Measurements from ENCODE around the gene BPIFB3. TPM values are rescaled to one million over a fixed set of nuclear protein-coding genes. Genes with fewer than 3 reads are reported as not detected.

The BPIFB3 gene
- total RNA-seq, 1 donor from 2014 or later = not detected

GRCh38 chr20:33051333-33051732, 2.4 kb upstream of the BPIFB3 start:
- no peak for DNase-seq
- no peak for ATAC-seq
- intact Hi-C loops (cut with micrococcal nuclease) = no loop called here

GRCh38 chr20:33054381-33054780, 678 bp downstream of the BPIFB3 start:
- DNase-seq (no peak), ATAC-seq (no peak)
- intact Hi-C loops (cut with micrococcal nuclease) = no loop called here

- intact Hi-C loops (cut with micrococcal nuclease) = no loop called here
- DNase-seq = no peak
- no peak for ATAC-seq
Observed at GRCh38 chr20:33054791-33055190, 1.1 kb downstream of the BPIFB3 start.

- no peak for ATAC-seq
- no peak for DNase-seq
- intact Hi-C loops (cut with micrococcal nuclease) = no loop called here
Observed at GRCh38 chr20:33059136-33059535, 5.4 kb downstream of the BPIFB3 start.

GRCh38 chr20:33059741-33060390, 6.2 kb downstream of the BPIFB3 start:
- intact Hi-C loops (cut with micrococcal nuclease) = no loop called here
- ATAC-seq = no peak
- DNase-seq = no peak

GRCh38 chr20:33061658-33062028, 7.9 kb downstream of the BPIFB3 start:
- DNase-seq (no peak), ATAC-seq (no peak)
- intact Hi-C loops (cut with micrococcal nuclease) = no loop called here

- ATAC-seq = no peak
Observed at GRCh38 chr20:33062105-33062824, 8.6 kb downstream of the BPIFB3 start.

GRCh38 chr20:33062825-33063149, 9.1 kb downstream of the BPIFB3 start:
- intact Hi-C loops (cut with micrococcal nuclease) = no loop called here
- DNase-seq (no peak), ATAC-seq (no peak)

More at GRCh38 chr20:33062105-33062824, 8.6 kb downstream of the BPIFB3 start:
- intact Hi-C loops (cut with micrococcal nuclease) = no loop called here
- DNase-seq = no peak

GRCh38 chr20:33063271-33063670, 9.6 kb downstream of the BPIFB3 start:
- intact Hi-C loops (cut with micrococcal nuclease) = no loop called here
- ATAC-seq = no peak
- no peak for DNase-seq

- ATAC-seq = no peak
- DNase-seq = no peak
Observed at GRCh38 chr20:33064572-33065287, 11.0 kb downstream of the BPIFB3 start.

GRCh38 chr20:33065785-33066184, 12.1 kb downstream of the BPIFB3 start:
- ATAC-seq (no peak), DNase-seq (no peak)
- intact Hi-C loops (cut with micrococcal nuclease) = no loop called here

More at GRCh38 chr20:33064572-33065287, 11.0 kb downstream of the BPIFB3 start:
- intact Hi-C loops (cut with micrococcal nuclease) = no loop called here

GRCh38 chr20:33067806-33068205, 14.1 kb downstream of the BPIFB3 start:
- no peak for DNase-seq
- no peak for ATAC-seq
- intact Hi-C loops (cut with micrococcal nuclease) = no loop called here

- intact Hi-C loops (cut with micrococcal nuclease) = no loop called here
- ATAC-seq = no peak
- no peak for DNase-seq
Observed at GRCh38 chr20:33068251-33068939, 14.7 kb downstream of the BPIFB3 start.

GRCh38 chr20:33069673-33070072, 16.0 kb downstream of the BPIFB3 start:
- ATAC-seq (no peak), DNase-seq (no peak)
- intact Hi-C loops (cut with micrococcal nuclease) = no loop called here

GRCh38 chr20:33070111-33071053, 16.7 kb downstream of the BPIFB3 start:
- intact Hi-C loops (cut with micrococcal nuclease) = no loop called here
- DNase-seq (no peak), ATAC-seq (no peak)

- ATAC-seq (no peak), DNase-seq (no peak)
- intact Hi-C loops (cut with micrococcal nuclease) = no loop called here
Observed at GRCh38 chr20:33071198-33071597, 17.5 kb downstream of the BPIFB3 start.

- intact Hi-C loops (cut with micrococcal nuclease) = no loop called here
- no peak for ATAC-seq
- DNase-seq = no peak
Observed at GRCh38 chr20:33072362-33072761, 18.7 kb downstream of the BPIFB3 start.

- ATAC-seq (no peak), DNase-seq (no peak)
- intact Hi-C loops (cut with micrococcal nuclease) = no loop called here
Observed at GRCh38 chr20:33072813-33073212, 19.1 kb downstream of the BPIFB3 start.

GRCh38 chr20:33074675-33075074, 21.0 kb downstream of the BPIFB3 start:
- ATAC-seq (no peak), DNase-seq (no peak)
- intact Hi-C loops (cut with micrococcal nuclease) = no loop called here

Measured in left ventricle myocardium superior (tissue), 1 donor.